Tibial nerve (tissue), 4 donors: ENCODE results near the gene DNAJC1. TPM values are rescaled to one million over a fixed set of nuclear protein-coding genes. Genes with fewer than 3 reads are reported as not detected.

ENCODE experiments used
- DNase-seq, 2 donors: peaks; one replicate each; pipeline ENCODE4 v3.0.0-alpha.2; 2019; ENCODE audit warnings: low spot score in 2 of 2
- H3K27ac ChIP-seq, 4 donors: fragments of 200-600 bp; sonication (generic) in 3 of 4; one replicate each; pipeline ENCODE4 v1.5.1; 2017 to 2019; ENCODE audit warnings: mild to moderate bottlenecking in 1 of 4
- H3K27me3 ChIP-seq, 2 donors: fragments of 200-600 bp; sonication (generic) in 1 of 2; one replicate each; pipeline versions ENCODE4 v1.5.1 to v1.6.0; 2017 to 2019
- H3K36me3 ChIP-seq, 3 donors: fragments of 200-600 bp; sonication (generic); one replicate each; pipeline ENCODE4 v1.5.1; 2018 to 2019
- H3K4me1 ChIP-seq, 4 donors: fragments of 200-600 bp; sonication (generic) in 3 of 4; one replicate each; pipeline ENCODE4 v1.5.1; 2017 to 2019
- H3K4me3 ChIP-seq, 4 donors: fragments of 200-600 bp; sonication (generic) in 3 of 4; one replicate each; pipeline ENCODE4 v1.5.1; 2017 to 2019; ENCODE audit warnings: mild to moderate bottlenecking in 1 of 4, moderate library complexity in 1 of 4
- H3K9me3 ChIP-seq, 4 donors: fragments of 200-600 bp; sonication (generic) in 3 of 4; one replicate each; pipeline ENCODE4 v1.5.1; 2017 to 2019
- CTCF ChIP-seq, 5 experiments: fragments of 200-600 bp in 3 of 5; fragments of 450-650 bp in 2 of 5; sonication (generic) in 3 of 5; IDR thresholded peaks; one replicate each; pipeline ENCODE4 v1.5.1; 2016 to 2019; ENCODE audit warnings: antibody characterized with exemption in 5 of 5, mild to moderate bottlenecking in 3 of 5, moderate library complexity in 2 of 5
- EP300 ChIP-seq, 2 donors: sonication (generic); formaldehyde crosslinking; IDR thresholded peaks; one replicate each; pipeline ENCODE4 v1.6.1; 2017; ENCODE audit warnings: antibody characterized with exemption in 2 of 2, mild to moderate bottlenecking in 1 of 2
- POLR2A ChIP-seq, 2 donors: fragments of 450-650 bp; IDR thresholded peaks; one replicate each; pipeline ENCODE4 v1.6.1; 2017; ENCODE audit warnings: antibody characterized with exemption in 2 of 2, mild to moderate bottlenecking in 2 of 2, moderate library complexity in 2 of 2
- WGBS, 2 donors: methylation state at CpG; one replicate each; pipeline ENCODE4 v1.1.5; 2018; 5-methylcytosine and 5-hydroxymethylcytosine counted together
- total RNA-seq, 4 donors: library from RNA; depleted of rRNA; stranded (reverse); fragments of >200 nt; gene quantifications; one replicate each; pipeline ENCODE4 v1.1.0, GENCODE V29; 2016

The DNAJC1 gene
- total RNA-seq, 4 donors from 2014 or later = 71.7 to 112 (median 82.9) TPM

- Histone ChIP-seq H3K4me1 (no peaks in the 10 kb centered on the region), H3K36me3 (peaks cover 0 to 14% (median 0%) of the 10 kb centered on the region in 3 donors), H3K4me3 (no peak overlapping the region), H3K27me3 (no peaks in the 10 kb centered on the region), H3K27ac (no peak overlapping the region), H3K9me3 (peaks cover 0 to 7% (median 0%) of the 10 kb centered on the region in 4 donors)
- WGBS, 2 donors = 91 to 94% methylated on average over 7 of the region's 7 CpGs
- no peak for DNase-seq
- TF ChIP-seq POLR2A (IDR thresholded peaks at IDR 0.05) (no peak), CTCF (IDR thresholded peaks at IDR 0.05) (no peak), EP300 (IDR thresholded peaks at IDR 0.05) (no peak)
Observed at GRCh38 chr10:21810582-21811244, 192.8 kb downstream of the DNAJC1 start.

- Histone ChIP-seq H3K4me1 (no peaks in the 10 kb centered on the region), H3K27ac (no peak overlapping the region), H3K36me3 (peaks cover 0 to 3% (median 0%) of the 10 kb centered on the region in 3 donors), H3K27me3 (no peaks in the 10 kb centered on the region), H3K9me3 (peaks cover 0 to 2% (median 0%) of the 10 kb centered on the region in 4 donors), H3K4me3 (no peak overlapping the region)
- DNase-seq = no peak
- 91 to 93% methylated on average over 3 of the region's 3 CpGs for WGBS, 2 donors
- TF ChIP-seq CTCF (IDR thresholded peaks at IDR 0.05) = no peak
- TF ChIP-seq POLR2A (IDR thresholded peaks at IDR 0.05) = no peak
Observed at GRCh38 chr10:21808550-21808949, 195.0 kb downstream of the DNAJC1 start.

- TF ChIP-seq EP300 (IDR thresholded peaks at IDR 0.05) (no peak), POLR2A (IDR thresholded peaks at IDR 0.05) (no peak), CTCF (IDR thresholded peaks at IDR 0.05) (no peak)
- 64 to 71% methylated on average over 5 of the region's 5 CpGs for WGBS, 2 donors
Observed at GRCh38 chr10:21807180-21807579, 196.3 kb downstream of the DNAJC1 start.

GRCh38 chr10:21803374-21803773, 200.2 kb downstream of the DNAJC1 start:
- H3K27me3 ChIP-seq = no peaks in the 10 kb centered on the region

More at GRCh38 chr10:21807180-21807579, 196.3 kb downstream of the DNAJC1 start:
- H3K4me3 ChIP-seq = no peak overlapping the region
- H3K27ac ChIP-seq = no peak overlapping the region
- no peak for DNase-seq
- no peaks in the 10 kb centered on the region for H3K27me3 ChIP-seq
- H3K36me3 ChIP-seq = peaks cover 0 to 10% (median 0%) of the 10 kb centered on the region in 3 donors
- H3K9me3 ChIP-seq = no peaks in the 10 kb centered on the region
- H3K4me1 ChIP-seq = no peaks in the 10 kb centered on the region

More at GRCh38 chr10:21803374-21803773, 200.2 kb downstream of the DNAJC1 start:
- TF ChIP-seq POLR2A (IDR thresholded peaks at IDR 0.05) (no peak), EP300 (IDR thresholded peaks at IDR 0.05) (no peak), CTCF (IDR thresholded peaks at IDR 0.05) (no peak)
- no peaks in the 10 kb centered on the region for H3K9me3 ChIP-seq
- H3K27ac ChIP-seq = no peak overlapping the region
- DNase-seq = no peak
- H3K4me3 ChIP-seq = no peak overlapping the region
- peaks cover 0 to 32% (median 0%) of the 10 kb centered on the region in 3 donors for H3K36me3 ChIP-seq
- H3K4me1 ChIP-seq = no peaks in the 10 kb centered on the region
- 0 to 40% methylated on average over 1 of the region's 1 CpG for WGBS, 2 donors
